ENCODE data around the gene SGMS1.

SGMS1 gene

GRCh38 chr10:50624413-50624865, 683 bp upstream of the SGMS1 start:
- peak overlapping the region; percentile 88 for H3K4me3 ChIP-seq (ENCODE audit: control insufficient read depth, low read depth, low read length)
- no peak for TF ChIP-seq CTCF (IDR thresholded peaks at IDR 0.05; ENCODE audit: control insufficient read depth, insufficient read depth, low read depth, low read length, missing control alignments)
- peak; percentile 81 for DNase-seq (ENCODE audit: low read depth)

- H3K4me3 ChIP-seq (ENCODE audit: control insufficient read depth, low read depth, low read length), result peak overlapping the region; percentile 88
- DNase-seq (ENCODE audit: low read depth), result no peak
- no peak for TF ChIP-seq CTCF (IDR thresholded peaks at IDR 0.05; ENCODE audit: control insufficient read depth, insufficient read depth, low read depth, low read length, missing control alignments)
Observed at GRCh38 chr10:50622706-50623662, 772 bp downstream of the SGMS1 start.

- peak; percentile 80 for DNase-seq (ENCODE audit: low read depth)
Observed at GRCh38 chr10:50621968-50622705, 1.6 kb downstream of the SGMS1 start.

GRCh38 chr10:50620899-50621298, 2.9 kb downstream of the SGMS1 start:
- TF ChIP-seq CTCF (IDR thresholded peaks at IDR 0.05; ENCODE audit: control insufficient read depth, insufficient read depth, low read depth, low read length, missing control alignments), result no peak
- H3K4me3 ChIP-seq (ENCODE audit: control insufficient read depth, low read depth, low read length), result no peak overlapping the region
- DNase-seq (ENCODE audit: low read depth), result no peak

More at GRCh38 chr10:50621968-50622705, 1.6 kb downstream of the SGMS1 start:
- TF ChIP-seq CTCF (IDR thresholded peaks at IDR 0.05; ENCODE audit: control insufficient read depth, insufficient read depth, low read depth, low read length, missing control alignments), result no peak
- H3K4me3 ChIP-seq (ENCODE audit: control insufficient read depth, low read depth, low read length), result peak overlapping the region; percentile 88

GRCh38 chr10:50619882-50620281, 3.9 kb downstream of the SGMS1 start:
- no peak overlapping the region for H3K4me3 ChIP-seq (ENCODE audit: control insufficient read depth, low read depth, low read length)
- DNase-seq (ENCODE audit: low read depth), result no peak
- TF ChIP-seq CTCF (IDR thresholded peaks at IDR 0.05; ENCODE audit: control insufficient read depth, insufficient read depth, low read depth, low read length, missing control alignments), result no peak

- no peak overlapping the region for H3K4me3 ChIP-seq (ENCODE audit: control insufficient read depth, low read depth, low read length)
- TF ChIP-seq CTCF (IDR thresholded peaks at IDR 0.05; ENCODE audit: control insufficient read depth, insufficient read depth, low read depth, low read length, missing control alignments), result no peak
- DNase-seq (ENCODE audit: low read depth), result no peak
Observed at GRCh38 chr10:50619166-50619565, 4.6 kb downstream of the SGMS1 start.

Measured in AG09309 (cell line).